GM18951 (cell line): ENCODE measurements around the gene ZNF521.

Experiments
- POLR2A ChIP-seq: IDR thresholded peaks from 4 replicates; pipeline ENCODE4 v1.6.1; 2011; ENCODE audit warnings: mild to moderate bottlenecking; ENCODE audit not compliant: insufficient read length, insufficient read depth; ENCODE audit errors: extremely low read depth
- in situ Hi-C: fragments of 300-500 bp; cut with MboI; formaldehyde crosslinking; loops from one replicate; pipeline ENCODE4 v1.12.0; 2022; ENCODE audit warnings: low sequenced_read_pairs, mixed read lengths, inconsistent platforms; ENCODE audit not compliant: unreplicated experiment

The ZNF521 gene

GRCh38 chr18:25351777-25352628 lies at the start of gene ZNF521:
Gene ZNF521 (minus strand): TSS chr18:25352166. CDS start chr18:25350946, 1,220 bp downstream.
- TF ChIP-seq POLR2A, result no peak

DNA sequence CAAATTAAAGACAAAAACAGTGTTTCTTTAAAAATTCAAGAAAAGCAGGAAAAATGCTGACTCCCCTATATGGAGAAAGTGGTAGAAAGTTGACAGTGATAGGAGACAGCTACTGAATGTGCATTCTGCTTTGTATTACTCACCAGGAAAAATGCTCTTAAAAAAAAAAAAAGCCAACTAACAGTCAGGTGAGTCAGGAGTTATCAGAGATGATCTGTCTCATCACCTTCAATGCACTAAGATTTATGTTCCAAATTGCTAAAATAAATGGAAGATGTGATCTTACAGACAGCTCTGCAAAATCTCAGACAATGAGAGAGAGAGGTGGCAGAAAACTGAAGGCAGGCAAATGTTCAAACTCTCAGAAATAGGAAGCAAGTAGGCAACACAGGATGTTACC lies 47.6 kb upstream of the ZNF521 start:
- in situ Hi-C loops, result no loop called here
- no peak for TF ChIP-seq POLR2A

More at GRCh38 chr18:25351777-25352628, at the start of gene ZNF521:
- in situ Hi-C loops, result no loop called here

GRCh38 chr18:25392192-25392591 lies 40.2 kb upstream of the ZNF521 start:
- in situ Hi-C loops, result no loop called here
- TF ChIP-seq POLR2A, result no peak

DNA sequence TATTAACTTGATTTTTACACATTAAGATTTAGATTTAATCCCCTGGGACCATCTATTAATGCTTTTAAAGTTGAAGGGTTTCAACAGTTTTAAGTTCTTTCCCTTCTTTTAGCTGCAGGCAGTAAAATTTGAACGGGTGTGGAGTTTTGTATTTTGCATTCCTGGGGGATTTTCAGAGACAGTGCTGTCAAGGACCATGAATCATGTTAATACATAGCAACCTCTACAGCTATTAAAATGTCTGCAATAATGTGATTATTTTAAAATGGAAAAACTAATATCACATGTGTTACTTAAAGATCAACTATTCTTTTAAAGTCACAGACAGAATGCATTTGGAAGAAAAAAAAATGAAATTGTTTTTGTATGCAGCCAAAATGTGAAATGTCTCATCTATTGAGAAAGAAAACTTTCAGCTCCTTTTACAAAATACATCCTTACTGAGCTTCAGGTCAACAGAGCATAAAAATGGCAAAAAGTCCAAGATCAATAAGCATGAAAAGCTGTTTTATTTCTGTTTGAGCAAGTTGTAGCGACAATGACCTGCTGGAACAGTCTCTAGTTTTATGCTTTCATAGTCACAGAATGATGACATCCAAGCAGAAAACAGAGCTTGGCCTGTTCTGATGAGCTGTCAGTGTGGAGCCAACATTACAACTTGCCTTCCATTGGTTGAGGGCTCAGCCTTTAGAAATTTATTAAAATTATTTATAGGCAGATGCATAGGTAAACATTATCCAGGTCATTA lies 21.6 kb upstream of the ZNF521 start:
- in situ Hi-C loops, result no loop called here

DNA sequence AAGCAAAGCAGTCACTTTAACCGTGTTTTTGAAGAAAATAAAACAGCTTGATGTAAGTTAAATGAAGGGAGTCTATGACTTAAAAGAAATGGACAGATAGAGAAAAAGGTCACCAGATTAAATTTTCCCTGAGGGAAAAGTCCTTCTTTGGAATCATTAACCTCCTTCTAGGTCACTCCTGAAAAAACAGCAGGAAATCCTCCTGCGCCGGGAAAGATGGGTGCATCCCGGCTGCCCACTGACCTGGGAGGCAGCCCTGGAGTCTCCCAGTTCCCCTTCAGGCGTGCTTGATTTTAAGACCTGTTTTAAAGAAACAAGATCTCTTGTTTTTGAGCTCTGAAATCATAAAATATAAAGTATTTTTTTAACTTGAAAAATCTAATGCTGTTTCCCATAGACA lies 18.4 kb upstream of the ZNF521 start:
- TF ChIP-seq POLR2A, result no peak
- in situ Hi-C loops, result no loop called here

More for the DNA sequence above, 21.6 kb upstream of the ZNF521 start:
- no peak for TF ChIP-seq POLR2A

DNA sequence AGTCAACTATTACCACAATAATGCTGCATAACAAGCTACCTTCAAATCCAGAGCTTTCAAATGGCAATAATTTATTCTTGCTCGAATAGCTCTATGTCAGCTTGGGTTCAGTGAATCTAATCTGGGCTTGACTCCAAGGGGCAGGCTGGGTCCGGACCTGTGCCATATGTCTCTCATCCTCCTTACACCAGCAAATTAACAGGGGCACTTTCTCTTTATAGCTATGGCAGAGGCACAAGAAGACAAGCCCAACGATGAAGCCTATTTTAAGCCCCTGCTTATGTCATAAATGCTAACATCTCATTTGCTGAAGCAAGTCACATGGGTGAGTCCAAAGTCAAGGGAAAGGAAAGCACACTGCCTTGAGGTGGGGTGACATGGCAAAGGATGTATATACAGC lies 13.3 kb upstream of the ZNF521 start:
- TF ChIP-seq POLR2A, result no peak

GRCh38 chr18:25364732-25365131 lies 12.8 kb upstream of the ZNF521 start:
- TF ChIP-seq POLR2A, result no peak
- in situ Hi-C loops, result no loop called here

More for the DNA sequence above, 13.3 kb upstream of the ZNF521 start:
- in situ Hi-C loops, result no loop called here

DNA sequence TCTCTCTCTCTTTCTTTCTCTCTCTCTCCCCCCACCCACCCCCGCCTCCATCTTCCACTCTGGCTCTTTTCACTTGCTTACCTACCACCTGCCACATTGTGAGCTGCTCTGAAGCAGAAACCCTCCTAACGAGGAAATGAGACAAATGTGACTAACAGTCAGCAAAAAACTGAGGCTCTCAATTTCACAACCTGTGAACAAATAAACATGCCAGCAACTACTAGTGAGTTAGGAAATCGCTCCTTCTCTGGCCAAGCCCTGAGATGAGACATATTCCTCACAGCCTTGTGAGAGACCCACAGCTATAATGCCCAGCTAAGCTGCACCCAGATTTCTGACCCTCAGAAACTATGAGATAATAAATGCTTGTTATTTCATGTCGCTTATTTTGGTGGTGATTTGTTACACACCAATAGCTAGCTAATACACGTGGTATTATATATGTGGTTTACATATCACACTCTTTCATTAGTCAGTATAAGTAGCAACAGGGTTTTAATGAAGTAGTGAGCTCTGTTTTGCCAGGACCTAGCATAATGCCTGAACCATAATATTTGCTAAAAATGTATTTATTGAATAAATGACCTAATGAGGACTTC lies 8.4 kb upstream of the ZNF521 start:
- in situ Hi-C loops, result no loop called here
- no peak for TF ChIP-seq POLR2A

DNA sequence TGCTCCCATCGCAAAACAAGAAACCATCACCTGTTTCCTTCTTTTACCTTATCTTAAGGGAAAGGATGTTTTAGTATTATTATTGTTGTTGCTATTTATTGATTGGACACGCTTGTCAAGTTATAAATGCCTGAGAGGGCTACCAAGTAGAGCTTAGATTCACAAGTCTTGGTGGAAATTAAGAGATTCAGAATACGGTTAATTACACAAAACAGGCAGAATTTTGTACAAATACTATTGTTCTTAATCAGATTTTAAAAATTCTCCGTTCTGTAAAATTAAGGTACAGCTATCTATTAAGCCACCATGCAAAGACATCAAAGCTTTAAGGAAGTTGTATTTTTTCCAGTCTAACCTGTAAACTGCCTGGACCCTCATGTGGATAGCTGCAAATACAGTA lies 1.1 kb upstream of the ZNF521 start:
- no peak for TF ChIP-seq POLR2A
- in situ Hi-C loops, result no loop called here

- in situ Hi-C loops, result no loop called here
- TF ChIP-seq POLR2A, result no peak
These were observed 651 bp upstream of the ZNF521 start for GRCh38 chr18:25352629-25353005.

DNA sequence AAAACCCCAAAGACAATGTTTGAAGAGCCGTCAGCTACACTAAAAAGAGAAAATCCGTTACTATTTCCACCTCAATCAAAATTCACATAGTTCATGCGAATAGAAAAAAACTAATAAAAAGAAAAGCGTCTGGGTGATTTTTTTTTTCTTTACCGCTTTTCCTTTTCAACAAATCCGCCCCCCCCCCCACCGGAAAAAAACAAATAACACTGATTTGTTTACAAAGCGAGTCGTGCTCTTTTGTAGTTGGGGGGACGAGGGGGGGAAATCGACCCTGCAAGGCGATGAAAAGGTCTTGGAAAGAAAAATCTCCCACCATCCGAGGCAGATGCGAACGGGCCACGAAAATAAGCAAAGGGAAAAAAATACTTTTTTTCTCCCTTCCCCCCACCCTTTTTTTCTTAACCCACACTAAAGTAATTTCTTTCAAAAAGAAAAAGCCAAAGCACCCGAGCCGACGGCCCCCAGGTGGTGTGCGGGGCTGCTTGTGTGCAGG lies 638 bp downstream of the ZNF521 start:
- TF ChIP-seq POLR2A, result no peak
- in situ Hi-C loops, result no loop called here

DNA sequence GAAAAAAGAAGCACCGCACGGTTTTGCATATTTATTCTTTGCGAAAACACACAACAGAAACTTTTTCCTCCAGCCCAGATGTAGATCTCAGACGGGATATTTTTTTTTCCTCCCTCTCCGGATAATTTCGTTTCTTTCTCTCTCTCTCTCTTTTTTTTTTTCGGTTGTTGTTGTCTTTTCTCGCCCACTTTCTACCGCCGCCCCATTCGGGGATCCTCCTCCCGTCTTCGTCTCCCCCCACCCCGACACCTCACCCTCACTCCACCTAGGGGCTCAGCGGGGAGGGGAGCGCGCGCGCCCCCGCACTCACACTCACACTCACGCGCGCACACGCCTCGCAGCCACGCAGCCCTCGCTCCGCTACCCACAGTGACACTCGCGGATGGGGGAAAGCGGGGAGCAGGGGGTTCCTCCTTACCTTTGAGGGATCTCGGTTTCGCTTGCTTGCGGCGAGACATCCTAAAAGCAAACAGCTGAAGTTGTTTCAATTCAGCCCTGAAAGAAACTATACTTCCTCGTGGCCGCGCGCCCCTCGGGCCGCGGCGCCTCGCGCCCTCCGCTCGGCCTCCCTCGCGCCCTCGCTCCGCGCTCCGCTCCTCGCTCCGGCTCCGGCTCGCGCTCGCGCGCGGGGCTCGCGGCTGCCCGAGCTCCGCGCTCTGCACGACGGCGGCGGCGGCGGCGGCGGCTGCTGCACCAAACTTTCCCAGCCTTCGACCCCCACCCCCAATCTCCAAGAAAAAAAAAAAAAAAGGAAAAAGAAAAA lies 1.3 kb downstream of the ZNF521 start:
- in situ Hi-C loops, result no loop called here
- TF ChIP-seq POLR2A, result no peak
